ENCODE measurements around the gene ZYX. TPM values are rescaled to one million over a fixed set of nuclear protein-coding genes. Genes with fewer than 3 reads are reported as not detected.

Gene ZYX
- total and polyA plus RNA-seq, 2 of the 13 experiments (the other 11 are each of a cell fraction or from before 2014, with no cell fraction given): 9.9 to 13.7 TPM

DNA sequence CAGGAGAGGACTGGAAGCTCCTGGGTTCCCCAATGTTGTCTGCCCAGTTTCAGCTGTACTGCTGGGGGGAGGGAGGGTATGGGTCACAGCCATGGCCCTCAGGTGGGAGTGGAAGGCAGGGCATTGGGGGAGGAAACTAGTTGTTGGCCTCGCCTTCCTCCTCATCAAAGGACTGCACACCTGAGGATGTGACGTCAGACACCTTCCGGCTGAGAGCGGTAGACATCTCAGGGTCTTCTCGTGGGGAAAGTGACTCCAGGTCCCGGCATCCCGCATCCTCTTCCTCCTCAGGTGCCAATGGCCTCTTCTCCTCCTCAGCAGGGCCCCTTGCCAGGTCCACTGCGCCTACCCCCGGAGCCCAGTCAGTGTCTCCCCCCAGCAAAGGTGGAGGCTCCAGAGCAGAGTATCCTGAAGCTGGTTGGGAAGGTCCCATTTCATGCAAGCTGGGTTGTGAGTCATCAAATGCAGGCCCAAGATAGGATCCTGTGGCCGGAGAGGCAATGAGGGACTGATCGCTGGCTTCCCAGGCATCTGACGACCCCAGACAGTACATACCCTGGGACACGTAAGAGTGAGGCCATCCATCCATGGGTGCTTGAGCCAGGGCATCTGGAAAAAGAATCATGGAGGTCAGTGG lies 24.6 kb upstream of the ZYX start:
- Histone ChIP-seq H3K4me1 (ENCODE audit: insufficient read depth, low read length) (no peaks in the 10 kb centered on the region), H3K4me2 (ENCODE audit: low read depth, low read length) (no peak overlapping the region), H3K9ac (ENCODE audit: insufficient read depth, low read depth, low read length) (no peak overlapping the region), H3K4me3 (replicated peaks in 1 of 3; ENCODE audit: insufficient read depth in 1 of 3, low read depth in 2 of 3, low read length in 3 of 3) (no peak overlapping the region), H4K20me1 (ENCODE audit: insufficient read depth, low read length) (no peaks in the 10 kb centered on the region), H3K27ac (ENCODE audit: extremely low read length, insufficient read depth, low read length) (no peak overlapping the region), H3K79me2 (ENCODE audit: insufficient read depth, low read length) (no peaks in the 10 kb centered on the region), H2AFZ (ENCODE audit: low read length) (no peak overlapping the region), H3K27me3 (ENCODE audit: control insufficient read depth in 1 of 2, insufficient read depth in 2 of 2, low read length in 2 of 2) (peaks cover 3 to 45% of the 10 kb centered on the region in 2 experiments; a peak in 4 of 5 replicates), H3K36me3 (replicated peaks in 1 of 2; ENCODE audit: control insufficient read depth in 1 of 2, insufficient read depth in 2 of 2, low read length in 2 of 2) (no peaks in the 10 kb centered on the region), H3K9me3 (ENCODE audit: low read length) (no peaks in the 10 kb centered on the region)
- FAIRE-seq (no peak), DNase-seq (ENCODE audit: low spot score) (no peak), ATAC-seq (no peak)
- CTCF ChIA-PET (ENCODE audit: low intra/inter-chr PET ratio, low total read pairs): no interaction called here
- intact Hi-C loops (cut with micrococcal nuclease; ENCODE audit: unreplicated experiment): no loop called here
- POLR2A ChIA-PET: no interaction called here
- WGBS (ENCODE audit: low lambda C conversion rate): 40% methylated on average over 3 of the region's 13 CpGs
- no TSS peak for BruUV-seq (replicated peaks)
- TF ChIP-seq, protein P1, sequence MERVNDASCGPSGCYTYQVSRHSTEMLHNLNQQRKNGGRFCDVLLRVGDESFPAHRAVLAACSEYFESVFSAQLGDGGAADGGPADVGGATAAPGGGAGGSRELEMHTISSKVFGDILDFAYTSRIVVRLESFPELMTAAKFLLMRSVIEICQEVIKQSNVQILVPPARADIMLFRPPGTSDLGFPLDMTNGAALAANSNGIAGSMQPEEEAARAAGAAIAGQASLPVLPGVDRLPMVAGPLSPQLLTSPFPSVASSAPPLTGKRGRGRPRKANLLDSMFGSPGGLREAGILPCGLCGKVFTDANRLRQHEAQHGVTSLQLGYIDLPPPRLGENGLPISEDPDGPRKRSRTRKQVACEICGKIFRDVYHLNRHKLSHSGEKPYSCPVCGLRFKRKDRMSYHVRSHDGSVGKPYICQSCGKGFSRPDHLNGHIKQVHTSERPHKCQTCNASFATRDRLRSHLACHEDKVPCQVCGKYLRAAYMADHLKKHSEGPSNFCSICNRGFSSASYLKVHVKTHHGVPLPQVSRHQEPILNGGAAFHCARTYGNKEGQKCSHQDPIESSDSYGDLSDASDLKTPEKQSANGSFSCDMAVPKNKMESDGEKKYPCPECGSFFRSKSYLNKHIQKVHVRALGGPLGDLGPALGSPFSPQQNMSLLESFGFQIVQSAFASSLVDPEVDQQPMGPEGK (CRISPR knock-in tag; IDR thresholded peaks at IDR 0.05): no peak
- TF ChIP-seq CREB1 (IDR thresholded peaks at IDR 0.05): peak; percentile 87
- no peak for TF ChIP-seq CREB1 (CRISPR knock-in tag; IDR thresholded peaks at IDR 0.05)
- no peak for TF ChIP-seq NCOA1 (CRISPR knock-in tag; IDR thresholded peaks at IDR 0.05)
- in situ Hi-C loops (cut with HindIII; ENCODE audit: extremely low pct_ligation_motif_present, low pct_unique_long_range_greater_than_20kb): no loop called here

DNA sequence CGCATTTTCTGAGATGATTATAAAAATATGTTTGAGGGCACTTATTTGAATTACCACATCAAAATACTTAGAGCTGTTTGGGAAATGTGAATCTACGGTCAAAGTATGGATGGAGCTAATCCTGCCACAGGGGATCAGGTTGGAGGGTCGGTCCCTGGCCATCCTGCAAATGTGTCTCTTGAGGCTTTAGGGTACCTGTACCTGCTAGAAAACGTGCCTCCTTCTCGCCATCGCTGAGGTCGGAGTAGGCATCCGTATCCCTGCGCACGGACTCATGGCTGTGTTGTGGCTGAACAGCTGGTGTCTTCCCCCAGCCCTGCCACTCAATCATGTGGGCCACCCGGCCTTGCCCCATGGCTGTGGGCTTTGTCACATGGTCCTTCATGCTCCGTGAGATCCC lies 22.5 kb upstream of the ZYX start:
- H4K20me1 ChIP-seq (ENCODE audit: insufficient read depth, low read length): no peaks in the 10 kb centered on the region
- TF ChIP-seq ZNF263 (CRISPR knock-in tag; IDR thresholded peaks at IDR 0.05) (no peak), SP140L (CRISPR knock-in tag; IDR thresholded peaks at IDR 0.05; ENCODE audit: borderline replicate concordance) (no peak)
- TF ChIP-seq, protein P2, sequence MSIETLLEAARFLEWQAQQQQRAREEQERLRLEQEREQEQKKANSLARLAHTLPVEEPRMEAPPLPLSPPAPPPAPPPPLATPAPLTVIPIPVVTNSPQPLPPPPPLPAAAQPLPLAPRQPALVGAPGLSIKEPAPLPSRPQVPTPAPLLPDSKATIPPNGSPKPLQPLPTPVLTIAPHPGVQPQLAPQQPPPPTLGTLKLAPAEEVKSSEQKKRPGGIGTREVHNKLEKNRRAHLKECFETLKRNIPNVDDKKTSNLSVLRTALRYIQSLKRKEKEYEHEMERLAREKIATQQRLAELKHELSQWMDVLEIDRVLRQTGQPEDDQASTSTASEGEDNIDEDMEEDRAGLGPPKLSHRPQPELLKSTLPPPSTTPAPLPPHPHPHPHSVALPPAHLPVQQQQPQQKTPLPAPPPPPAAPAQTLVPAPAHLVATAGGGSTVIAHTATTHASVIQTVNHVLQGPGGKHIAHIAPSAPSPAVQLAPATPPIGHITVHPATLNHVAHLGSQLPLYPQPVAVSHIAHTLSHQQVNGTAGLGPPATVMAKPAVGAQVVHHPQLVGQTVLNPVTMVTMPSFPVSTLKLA (IDR thresholded peaks at IDR 0.05): peak; percentile 18; the same call in 1 of the 2 replicates
- H3K9ac ChIP-seq (ENCODE audit: insufficient read depth, low read depth, low read length): no peak overlapping the region
- POLR2A ChIA-PET: no interaction called here
- no peaks in the 10 kb centered on the region for H3K9me3 ChIP-seq (ENCODE audit: low read length)
- H2AFZ ChIP-seq (ENCODE audit: low read length): no peak overlapping the region
- H3K4me2 ChIP-seq (ENCODE audit: low read depth, low read length): no peak overlapping the region
- H3K79me2 ChIP-seq (ENCODE audit: insufficient read depth, low read length): no peaks in the 10 kb centered on the region
- H3K36me3 ChIP-seq (replicated peaks in 1 of 2; ENCODE audit: control insufficient read depth in 1 of 2, insufficient read depth in 2 of 2, low read length in 2 of 2): no peaks in the 10 kb centered on the region
- no peak overlapping the region for H3K4me3 ChIP-seq (replicated peaks in 1 of 3; ENCODE audit: insufficient read depth in 1 of 3, low read depth in 2 of 3, low read length in 3 of 3)
- 35% methylated on average over 9 of the region's 12 CpGs for WGBS (ENCODE audit: low lambda C conversion rate)
- intact Hi-C loops (cut with micrococcal nuclease; ENCODE audit: unreplicated experiment) (no loop called here), in situ Hi-C loops (cut with HindIII; ENCODE audit: extremely low pct_ligation_motif_present, low pct_unique_long_range_greater_than_20kb) (no loop called here)
- no peak for FAIRE-seq
- H3K4me1 ChIP-seq (ENCODE audit: insufficient read depth, low read length): no peaks in the 10 kb centered on the region
- H3K27ac ChIP-seq (ENCODE audit: extremely low read length, insufficient read depth, low read length): no peak overlapping the region
- CTCF ChIA-PET (ENCODE audit: low intra/inter-chr PET ratio, low total read pairs): no interaction called here
- BruUV-seq (replicated peaks): no TSS peak
- no peak for DNase-seq (ENCODE audit: low spot score)
- H3K27me3 ChIP-seq (ENCODE audit: control insufficient read depth in 1 of 2, insufficient read depth in 2 of 2, low read length in 2 of 2): peaks cover 6 to 57% of the 10 kb centered on the region in 2 experiments
- no peak for ATAC-seq

Measured in HepG2 (cell line).